22Rv1 (cell line): Measurements from ENCODE around the gene MLX.

Experiments
- CTCF ChIP-seq: fragments of 450-650 bp; IDR thresholded peaks from 2 replicates; pipeline ENCODE4 v1.5.1; 2017; ENCODE audit warnings: mild to moderate bottlenecking
- ZFX ChIP-seq: fragments of 450-650 bp; IDR thresholded peaks from 2 replicates; pipeline ENCODE4 v1.6.1; 2017; ENCODE audit warnings: antibody characterized with exemption, borderline replicate concordance

GRCh38 chr17:42548993-42549755 is 17.7 kb upstream of the MLX start:
- no peak for TF ChIP-seq CTCF
- no peak for TF ChIP-seq ZFX
